ENCODE data around the gene TRIB2.

The TRIB2 gene

GRCh38 chr2:12787891-12788801 lies 71.4 kb downstream of the TRIB2 start:
- DNase-seq = no peak

- DNase-seq = no peak
These were observed 75.2 kb downstream of the TRIB2 start for GRCh38 chr2:12791906-12792305.
